ENCODE results near the gene PHEX.

GRCh38 chrX:22097012-22097694 is 65.0 kb downstream of the PHEX start:
- TF ChIP-seq CTCF (IDR thresholded peaks at IDR 0.05) (no peak), MAX (CRISPR knock-in tag; IDR thresholded peaks at IDR 0.05) (no peak), ESRRA (CRISPR knock-in tag; IDR thresholded peaks at IDR 0.05; ENCODE audit: borderline replicate concordance) (no peak), NR3C1 (CRISPR knock-in tag; conservative IDR thresholded peaks at IDR 0.05; ENCODE audit: low read depth) (no peak), ZNF512 (CRISPR knock-in tag; IDR thresholded peaks at IDR 0.05; ENCODE audit: borderline replicate concordance) (no peak), ETV6 (CRISPR knock-in tag; IDR thresholded peaks at IDR 0.05) (no peak), ATF2 (CRISPR knock-in tag; IDR thresholded peaks at IDR 0.05; ENCODE audit: borderline replicate concordance, low read depth) (no peak), IRF1 (CRISPR knock-in tag; IDR thresholded peaks at IDR 0.05) (no peak), PREB (CRISPR knock-in tag; IDR thresholded peaks at IDR 0.05; ENCODE audit: borderline replicate concordance) (no peak), NR2C2 (CRISPR knock-in tag; IDR thresholded peaks at IDR 0.05) (no peak)
